ENCODE data around the gene PTPRZ1. TPM values are rescaled to one million over a fixed set of nuclear protein-coding genes. Genes with fewer than 3 reads are reported as not detected.

The PTPRZ1 gene
- total RNA-seq, 3 donors from 2014 or later (not counting 1 experiment from before 2014, with no cell fraction given): not detected

DNA sequence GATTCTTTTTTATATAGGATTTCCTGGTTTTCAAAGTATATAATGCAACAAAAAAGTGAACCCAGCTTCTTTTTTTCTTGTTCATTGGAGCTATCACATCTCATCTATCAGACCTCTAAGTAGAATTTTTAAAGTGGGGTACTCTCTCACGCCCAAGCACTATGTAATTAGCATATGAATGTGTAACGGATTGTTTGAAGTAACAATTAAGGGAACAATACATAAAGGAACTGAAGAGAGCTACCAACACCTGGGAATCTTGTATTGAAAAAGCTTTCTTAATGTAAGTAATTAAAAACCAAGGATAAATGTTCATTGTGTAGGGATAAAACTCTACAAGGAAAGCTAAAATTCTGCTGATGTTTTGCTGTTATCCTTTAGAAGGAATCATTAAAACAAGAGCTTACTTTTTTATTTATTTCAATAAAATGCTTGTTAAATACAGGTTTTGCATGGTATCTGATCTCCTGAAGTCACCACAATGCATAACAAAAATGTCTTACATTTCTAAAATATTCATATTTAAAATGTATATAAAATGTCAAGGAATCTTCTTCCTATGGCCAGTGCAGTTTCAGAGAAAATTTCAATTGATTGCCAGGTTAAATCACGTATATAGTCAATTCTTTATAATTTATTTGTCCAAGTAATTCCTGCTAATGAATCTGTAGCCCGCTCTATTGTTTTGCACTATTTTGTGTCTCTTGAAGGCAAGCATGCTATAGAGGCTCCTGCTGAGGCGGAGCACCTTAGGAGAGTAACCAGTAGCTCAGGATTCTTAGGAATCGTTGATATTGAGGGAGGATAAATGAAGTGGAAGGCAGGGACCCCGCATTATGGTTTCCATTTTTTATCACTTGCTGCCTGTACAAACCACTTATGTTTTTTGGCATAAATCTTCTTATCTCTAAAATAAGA, 51.6 kb downstream of the PTPRZ1 start:
- Histone ChIP-seq H3K27me3 (ENCODE audit: control insufficient read depth, insufficient read depth, low read length) (no peaks in the 10 kb centered on the region), H3K4me1 (ENCODE audit: control insufficient read depth, insufficient read depth, low read length) (no peaks in the 10 kb centered on the region), H3K36me3 (ENCODE audit: control insufficient read depth, insufficient read depth, low read length) (no peaks in the 10 kb centered on the region), H3K4me3 (ENCODE audit: low read length) (no peak overlapping the region), H3K27ac (ENCODE audit: low read length) (no peak overlapping the region), H3K9me3 (ENCODE audit: control insufficient read depth, insufficient read depth, low read length) (no peaks in the 10 kb centered on the region)
- no peaks in the 10 kb centered on the region for H3K4me1 Mint-ChIP-seq
- no peaks in the 10 kb centered on the region for H3K36me3 Mint-ChIP-seq
- intact Hi-C loops (cut with micrococcal nuclease): no loop called here
- H3K9me3 Mint-ChIP-seq: no peaks in the 10 kb centered on the region
- no peak overlapping the region for H3K4me3 Mint-ChIP-seq
- no peak for ATAC-seq
- DNase-seq: no peak
- H3K27ac Mint-ChIP-seq: no peak overlapping the region
- 77% methylated on average over 7 of the region's 7 CpGs for WGBS (ENCODE audit: insufficient coverage)
- TF ChIP-seq, protein P1, sequence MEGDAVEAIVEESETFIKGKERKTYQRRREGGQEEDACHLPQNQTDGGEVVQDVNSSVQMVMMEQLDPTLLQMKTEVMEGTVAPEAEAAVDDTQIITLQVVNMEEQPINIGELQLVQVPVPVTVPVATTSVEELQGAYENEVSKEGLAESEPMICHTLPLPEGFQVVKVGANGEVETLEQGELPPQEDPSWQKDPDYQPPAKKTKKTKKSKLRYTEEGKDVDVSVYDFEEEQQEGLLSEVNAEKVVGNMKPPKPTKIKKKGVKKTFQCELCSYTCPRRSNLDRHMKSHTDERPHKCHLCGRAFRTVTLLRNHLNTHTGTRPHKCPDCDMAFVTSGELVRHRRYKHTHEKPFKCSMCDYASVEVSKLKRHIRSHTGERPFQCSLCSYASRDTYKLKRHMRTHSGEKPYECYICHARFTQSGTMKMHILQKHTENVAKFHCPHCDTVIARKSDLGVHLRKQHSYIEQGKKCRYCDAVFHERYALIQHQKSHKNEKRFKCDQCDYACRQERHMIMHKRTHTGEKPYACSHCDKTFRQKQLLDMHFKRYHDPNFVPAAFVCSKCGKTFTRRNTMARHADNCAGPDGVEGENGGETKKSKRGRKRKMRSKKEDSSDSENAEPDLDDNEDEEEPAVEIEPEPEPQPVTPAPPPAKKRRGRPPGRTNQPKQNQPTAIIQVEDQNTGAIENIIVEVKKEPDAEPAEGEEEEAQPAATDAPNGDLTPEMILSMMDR (IDR thresholded peaks at IDR 0.05): no peak
- no peaks in the 10 kb centered on the region for H3K27me3 Mint-ChIP-seq (ENCODE audit: low read depth in 2 of 2)

DNA sequence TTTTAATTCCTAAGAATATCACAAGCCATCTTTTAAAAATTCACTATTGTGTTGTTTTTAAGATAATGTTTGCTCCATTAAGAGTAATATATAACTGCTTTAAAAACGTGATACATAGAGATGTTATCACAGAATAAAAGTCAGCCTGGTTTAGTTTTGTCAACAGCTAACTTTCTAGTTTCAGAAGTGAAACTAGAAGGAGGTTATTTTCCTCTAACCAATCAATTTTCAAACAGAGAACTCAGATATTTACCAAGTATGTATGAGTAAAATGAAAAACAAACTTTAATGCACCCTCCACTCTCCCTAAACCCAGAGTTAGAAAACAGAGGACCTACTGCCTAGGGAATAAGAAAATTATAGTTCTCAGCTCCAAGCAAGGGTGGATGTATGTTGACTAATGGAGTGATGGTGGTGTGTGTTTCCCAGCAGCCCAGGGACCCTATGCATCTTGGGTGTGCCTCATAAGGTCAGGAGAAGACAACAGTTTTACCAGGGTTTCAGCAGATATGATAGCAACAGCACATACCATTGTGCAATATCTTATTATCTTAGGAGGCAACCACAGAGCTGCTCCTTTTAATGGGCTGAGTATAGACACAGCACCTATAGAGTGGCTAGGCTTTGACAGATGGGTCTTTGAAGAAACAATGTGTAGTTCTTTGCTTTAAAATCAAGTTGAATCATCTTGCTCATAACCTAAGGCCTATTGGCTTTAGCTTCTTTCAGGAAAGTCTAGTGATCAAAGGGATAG, 58.4 kb downstream of the PTPRZ1 start:
- no peaks in the 10 kb centered on the region for H3K36me3 ChIP-seq (ENCODE audit: control insufficient read depth, insufficient read depth, low read length)
- WGBS (ENCODE audit: insufficient coverage): no CpG with 5 or more reads among the region's 1 CpG
- peaks cover 2% of the 10 kb centered on the region for H3K9me3 ChIP-seq (ENCODE audit: control insufficient read depth, insufficient read depth, low read length)
- H3K27me3 ChIP-seq (ENCODE audit: control insufficient read depth, insufficient read depth, low read length): no peaks in the 10 kb centered on the region
- Mint-ChIP-seq H3K9me3 (no peaks in the 10 kb centered on the region), H3K36me3 (no peaks in the 10 kb centered on the region), H3K27me3 (ENCODE audit: low read depth in 2 of 2) (no peaks in the 10 kb centered on the region), H3K4me1 (no peaks in the 10 kb centered on the region), H3K27ac (no peak overlapping the region), H3K4me3 (no peak overlapping the region)
- DNase-seq (no peak), ATAC-seq (no peak)
- H3K4me3 ChIP-seq (ENCODE audit: low read length): no peak overlapping the region
- TF ChIP-seq, protein P1 (IDR thresholded peaks at IDR 0.05): no peak
- intact Hi-C loops (cut with micrococcal nuclease): no loop called here
- no peak overlapping the region for H3K27ac ChIP-seq (ENCODE audit: low read length)
- H3K4me1 ChIP-seq (ENCODE audit: control insufficient read depth, insufficient read depth, low read length): no peaks in the 10 kb centered on the region

DNA sequence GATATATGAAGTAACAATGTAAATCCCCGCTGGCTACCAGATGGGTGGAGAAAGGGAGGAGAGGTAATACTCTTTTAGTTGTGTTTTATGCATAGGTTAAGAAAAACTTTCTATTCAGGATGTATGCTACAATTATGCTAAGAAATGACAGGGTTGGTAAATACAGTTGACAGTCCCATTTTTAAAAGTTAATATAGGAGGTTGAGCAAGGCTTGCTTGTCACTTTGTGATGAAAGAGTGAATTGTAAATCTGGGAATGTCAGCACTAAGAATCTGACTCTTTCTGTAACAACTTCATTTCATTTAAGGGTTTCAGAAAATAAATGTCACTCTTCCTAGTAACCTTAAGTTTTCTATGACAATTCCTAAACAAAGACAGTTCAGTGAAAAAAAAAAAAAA, 59.8 kb downstream of the PTPRZ1 start:
- WGBS (ENCODE audit: insufficient coverage): 90% methylated on average over 1 of the region's 1 CpG
- Mint-ChIP-seq H3K9me3 (peaks cover 0 to 3% of the 10 kb centered on the region in 2 donors), H3K4me1 (no peaks in the 10 kb centered on the region), H3K27me3 (ENCODE audit: low read depth in 2 of 2) (no peaks in the 10 kb centered on the region), H3K36me3 (no peaks in the 10 kb centered on the region), H3K27ac (no peak overlapping the region), H3K4me3 (no peak overlapping the region)
- Histone ChIP-seq H3K27ac (ENCODE audit: low read length) (no peak overlapping the region), H3K27me3 (ENCODE audit: control insufficient read depth, insufficient read depth, low read length) (no peaks in the 10 kb centered on the region), H3K9me3 (ENCODE audit: control insufficient read depth, insufficient read depth, low read length) (peaks cover 2% of the 10 kb centered on the region), H3K36me3 (ENCODE audit: control insufficient read depth, insufficient read depth, low read length) (no peaks in the 10 kb centered on the region), H3K4me3 (ENCODE audit: low read length) (no peak overlapping the region), H3K4me1 (ENCODE audit: control insufficient read depth, insufficient read depth, low read length) (no peaks in the 10 kb centered on the region)
- DNase-seq: no peak
- no peak for ATAC-seq
- TF ChIP-seq, protein P1 (IDR thresholded peaks at IDR 0.05): no peak
- intact Hi-C loops (cut with micrococcal nuclease): no loop called here

Measured in natural killer cell (primary cell).